GM19035 (cell line): ENCODE results near the gene CAPN12.
"Not testable (repeated sequence)": the region's sequence is repeated elsewhere in the genome, so short reads cannot be mapped to it uniquely, and the experiment has no call there.

Source experiments
- ATAC-seq: cut with Tn5 transposase; IDR thresholded peaks from one replicate; pipeline ENCODE4 v1.9.1; 2021; ENCODE audit not compliant: unreplicated experiment

Gene CAPN12, protein sequence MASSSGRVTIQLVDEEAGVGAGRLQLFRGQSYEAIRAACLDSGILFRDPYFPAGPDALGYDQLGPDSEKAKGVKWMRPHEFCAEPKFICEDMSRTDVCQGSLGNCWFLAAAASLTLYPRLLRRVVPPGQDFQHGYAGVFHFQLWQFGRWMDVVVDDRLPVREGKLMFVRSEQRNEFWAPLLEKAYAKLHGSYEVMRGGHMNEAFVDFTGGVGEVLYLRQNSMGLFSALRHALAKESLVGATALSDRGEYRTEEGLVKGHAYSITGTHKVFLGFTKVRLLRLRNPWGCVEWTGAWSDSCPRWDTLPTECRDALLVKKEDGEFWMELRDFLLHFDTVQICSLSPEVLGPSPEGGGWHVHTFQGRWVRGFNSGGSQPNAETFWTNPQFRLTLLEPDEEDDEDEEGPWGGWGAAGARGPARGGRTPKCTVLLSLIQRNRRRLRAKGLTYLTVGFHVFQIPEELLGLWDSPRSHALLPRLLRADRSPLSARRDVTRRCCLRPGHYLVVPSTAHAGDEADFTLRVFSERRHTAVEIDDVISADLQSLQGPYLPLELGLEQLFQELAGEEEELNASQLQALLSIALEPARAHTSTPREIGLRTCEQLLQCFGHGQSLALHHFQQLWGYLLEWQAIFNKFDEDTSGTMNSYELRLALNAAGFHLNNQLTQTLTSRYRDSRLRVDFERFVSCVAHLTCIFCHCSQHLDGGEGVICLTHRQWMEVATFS

DNA sequence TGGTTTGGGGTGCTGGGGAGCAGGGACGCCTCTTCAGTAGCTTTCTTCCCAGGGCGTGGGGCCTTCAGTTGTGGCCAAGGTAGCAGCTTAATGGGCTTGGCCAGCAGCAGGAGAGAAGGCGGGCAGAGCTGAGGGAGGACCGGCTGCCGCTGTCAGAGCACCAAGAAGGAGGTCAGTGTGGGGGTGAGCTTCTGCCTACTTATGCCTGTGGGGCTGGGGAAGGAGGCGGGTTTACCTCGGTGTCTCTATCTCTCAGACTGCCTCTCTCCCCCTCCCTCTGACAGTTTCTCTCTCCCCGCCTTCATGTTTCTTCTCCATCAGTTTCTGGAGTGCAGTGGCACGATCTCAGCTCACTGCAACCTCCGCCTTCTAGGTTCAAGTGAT lies at the start of gene CAPN12:
TSS of gene CAPN12 (minus strand) at position 177 of the 384 bp plus-strand sequence. CDS start 309 bp downstream, outside the sequence.
- ATAC-seq, result no peak

DNA sequence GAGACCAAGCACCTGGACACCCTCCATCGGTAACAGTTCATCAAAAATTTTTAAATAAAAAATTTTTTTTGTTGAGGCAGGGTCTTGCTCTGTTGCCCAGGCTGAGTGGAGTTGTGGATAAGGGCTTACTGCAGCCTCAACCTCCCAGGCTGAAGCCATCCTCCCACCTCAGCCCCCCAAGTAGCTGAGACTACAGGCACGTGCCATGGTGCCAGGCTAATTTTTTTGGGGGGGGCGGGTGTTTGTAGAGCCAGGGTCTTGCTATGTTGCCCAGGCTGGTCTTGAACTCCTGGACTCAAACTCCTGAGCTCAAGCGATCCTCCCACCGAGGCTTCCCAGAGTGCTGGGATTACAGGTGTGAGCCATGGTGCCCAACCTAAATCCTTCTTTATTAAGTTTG lies 49.4 kb upstream of the CAPN12 start:
- ATAC-seq, result no peak

DNA sequence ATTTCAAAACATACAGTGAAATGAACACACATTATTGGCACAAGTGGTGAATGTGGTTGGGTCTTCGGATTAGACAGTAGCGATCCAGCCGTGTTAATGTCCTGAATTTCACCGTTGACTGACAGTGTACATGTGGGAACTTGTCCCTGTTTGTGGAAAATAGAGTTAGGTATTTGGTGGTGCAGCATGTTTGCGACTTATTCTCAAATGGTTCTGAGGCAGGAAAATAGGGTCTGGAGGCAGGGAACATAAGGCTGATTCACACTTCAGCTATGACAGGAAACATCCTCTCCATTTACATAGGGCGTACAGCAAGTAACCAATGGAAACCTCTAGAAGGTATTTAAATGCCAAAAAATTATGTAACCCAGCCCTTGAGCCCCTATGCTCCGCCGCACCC lies 48.9 kb upstream of the CAPN12 start:
- no peak for ATAC-seq

DNA sequence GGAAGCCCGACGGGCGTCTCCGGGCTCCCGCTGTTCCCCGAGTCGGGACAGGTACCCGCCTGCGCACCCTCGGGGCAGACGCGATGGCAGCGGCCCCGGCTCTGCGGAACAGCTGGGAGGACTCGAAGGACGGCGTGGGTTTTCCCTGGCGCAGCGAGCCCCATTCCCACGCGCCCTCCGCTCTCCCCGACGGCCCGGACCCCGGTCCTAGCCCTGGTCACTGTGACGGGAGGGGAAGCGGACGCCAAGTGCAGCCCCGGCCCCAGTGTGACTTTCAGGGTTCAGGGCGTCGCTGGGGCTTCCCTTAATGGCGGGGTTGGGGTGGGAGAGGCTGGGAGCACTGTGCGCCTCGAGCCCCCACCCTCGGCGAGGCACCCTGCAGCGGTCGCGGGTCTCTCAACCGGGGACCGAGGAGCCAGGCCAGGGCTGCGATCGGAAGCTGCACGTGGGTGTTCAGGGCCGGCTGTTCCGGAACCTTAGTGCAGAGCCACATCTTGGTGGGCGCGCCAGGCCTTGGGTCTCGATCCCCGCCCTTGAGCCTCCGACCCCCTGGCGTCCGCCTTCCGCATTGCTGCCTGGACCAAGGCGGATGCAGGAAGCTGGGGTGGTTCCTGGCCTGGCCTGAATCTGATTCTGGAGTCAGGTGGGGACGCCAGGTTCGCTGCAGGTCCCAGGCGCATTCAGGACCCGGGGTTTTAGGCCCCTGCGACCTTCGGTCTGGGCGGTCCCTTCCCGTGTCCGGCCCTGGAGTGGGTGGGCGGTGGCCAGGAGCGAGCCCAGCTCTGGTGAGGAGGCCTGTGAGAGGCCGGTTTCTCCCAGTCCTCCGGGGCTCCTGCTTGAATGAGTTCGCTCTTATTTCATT lies 48.2 kb upstream of the CAPN12 start:
- no peak for ATAC-seq

DNA sequence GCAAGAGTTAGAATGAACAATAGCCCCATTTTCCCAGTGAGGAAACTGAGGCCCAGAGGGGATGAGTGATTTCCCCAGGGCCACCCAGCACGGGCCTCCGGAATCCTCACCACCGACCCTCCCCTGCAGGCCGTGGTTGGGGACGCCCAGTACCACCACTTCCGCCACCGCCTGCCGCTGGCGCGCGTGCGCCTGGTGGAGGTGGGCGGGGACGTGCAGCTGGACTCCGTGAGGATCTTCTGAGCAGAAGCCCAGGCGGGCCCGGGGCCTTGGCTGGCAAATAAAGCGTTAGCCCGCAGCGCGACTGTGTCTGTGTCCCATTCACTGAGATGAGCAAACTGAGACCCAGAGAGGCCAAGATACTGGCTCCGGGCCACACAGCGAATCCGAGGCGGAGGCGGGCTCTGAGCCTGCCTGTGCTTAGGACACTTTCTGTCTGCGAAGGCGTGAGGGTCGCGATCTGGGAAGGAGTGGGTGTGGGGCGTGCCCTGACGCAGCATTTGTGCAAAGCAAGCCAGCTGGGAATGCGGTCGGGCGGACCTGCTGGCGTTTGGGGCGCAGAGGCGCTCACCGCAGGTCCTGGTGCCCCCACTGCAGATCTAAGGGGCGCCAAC lies 47.3 kb upstream of the CAPN12 start:
- ATAC-seq, result not testable (repeated sequence)

DNA sequence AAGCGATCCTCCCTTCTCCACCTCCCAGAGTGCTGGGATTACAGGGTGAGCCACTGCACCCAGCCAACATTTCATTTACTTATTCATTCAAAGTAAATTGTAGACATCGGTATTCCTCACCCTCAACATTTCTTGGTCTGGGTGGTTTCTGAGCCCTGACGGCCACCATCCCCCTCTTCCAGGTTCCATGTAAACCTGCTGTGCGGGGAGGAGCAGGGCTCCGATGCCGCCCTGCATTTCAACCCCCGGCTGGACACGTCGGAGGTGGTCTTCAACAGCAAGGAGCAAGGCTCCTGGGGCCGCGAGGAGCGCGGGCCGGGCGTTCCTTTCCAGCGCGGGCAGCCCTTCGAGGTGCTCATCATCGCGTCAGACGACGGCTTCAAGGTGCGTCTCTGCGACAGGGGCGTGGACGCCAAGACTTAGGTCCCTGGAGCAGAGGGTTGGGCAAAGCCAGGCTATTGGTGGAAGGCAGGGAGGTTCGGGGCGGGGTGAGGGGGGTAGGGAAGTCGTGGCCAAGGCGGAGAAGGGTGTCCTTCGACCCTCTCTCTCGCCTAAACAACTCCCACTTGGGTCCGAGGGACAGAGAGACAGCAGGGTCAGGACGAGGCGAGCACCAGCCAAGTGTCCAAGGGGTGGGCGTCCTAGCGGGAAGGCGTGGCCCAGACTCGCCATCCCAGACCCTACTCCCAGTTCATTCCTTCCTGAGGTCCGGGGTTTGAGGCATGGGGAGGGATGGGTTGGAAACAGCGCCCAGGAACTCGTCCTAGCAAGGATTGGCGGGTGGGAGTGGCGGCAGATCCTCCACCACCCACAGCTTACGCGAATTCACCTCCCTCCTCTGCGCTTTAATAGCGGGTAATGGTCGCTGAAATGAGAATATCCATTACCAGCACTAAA lies 46.5 kb upstream of the CAPN12 start:
- not testable (repeated sequence) for ATAC-seq

DNA sequence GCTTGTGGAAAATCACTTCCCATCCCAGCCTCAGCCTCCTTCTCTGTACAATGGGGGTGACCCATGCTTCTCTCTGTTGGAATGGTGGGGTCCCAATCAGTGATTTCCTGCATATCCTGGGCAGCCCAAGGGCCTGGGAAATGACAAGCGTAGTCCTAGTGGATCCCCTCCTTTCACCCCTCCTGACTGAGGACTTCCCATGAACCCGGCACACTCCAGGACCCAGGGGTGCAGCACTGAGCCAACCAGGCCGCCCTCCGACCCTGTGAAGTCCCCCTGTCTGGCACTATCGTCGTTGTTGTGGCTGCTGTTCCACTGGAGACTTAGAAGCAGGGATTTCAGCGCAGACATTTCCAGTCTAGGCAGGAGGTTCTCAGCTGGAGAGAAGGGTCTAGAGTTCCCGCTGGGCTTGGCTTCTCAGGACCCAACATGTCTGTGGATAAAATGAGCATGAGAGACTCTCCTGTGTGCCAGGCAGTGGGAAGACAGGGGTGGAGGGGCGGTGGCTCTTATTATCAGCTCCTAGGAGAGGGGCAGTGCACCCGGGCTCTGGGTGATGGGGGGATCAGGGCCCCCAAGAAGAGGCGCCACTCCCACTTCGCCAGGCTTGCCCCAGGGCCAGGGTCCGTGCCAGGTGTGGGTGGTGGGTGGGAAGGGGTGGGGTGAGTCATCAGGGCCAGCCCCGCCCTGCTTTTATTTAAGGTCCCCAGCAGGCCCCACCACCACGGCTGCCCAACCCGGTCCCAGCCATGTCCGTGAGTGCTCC lies 44.4 kb upstream of the CAPN12 start, which contains the start of gene LGALS7B:
TSS of gene LGALS7B (plus strand) at position 723 of the 766 bp plus-strand sequence. CDS start at position 750, 27 bp downstream.
- no peak for ATAC-seq

DNA sequence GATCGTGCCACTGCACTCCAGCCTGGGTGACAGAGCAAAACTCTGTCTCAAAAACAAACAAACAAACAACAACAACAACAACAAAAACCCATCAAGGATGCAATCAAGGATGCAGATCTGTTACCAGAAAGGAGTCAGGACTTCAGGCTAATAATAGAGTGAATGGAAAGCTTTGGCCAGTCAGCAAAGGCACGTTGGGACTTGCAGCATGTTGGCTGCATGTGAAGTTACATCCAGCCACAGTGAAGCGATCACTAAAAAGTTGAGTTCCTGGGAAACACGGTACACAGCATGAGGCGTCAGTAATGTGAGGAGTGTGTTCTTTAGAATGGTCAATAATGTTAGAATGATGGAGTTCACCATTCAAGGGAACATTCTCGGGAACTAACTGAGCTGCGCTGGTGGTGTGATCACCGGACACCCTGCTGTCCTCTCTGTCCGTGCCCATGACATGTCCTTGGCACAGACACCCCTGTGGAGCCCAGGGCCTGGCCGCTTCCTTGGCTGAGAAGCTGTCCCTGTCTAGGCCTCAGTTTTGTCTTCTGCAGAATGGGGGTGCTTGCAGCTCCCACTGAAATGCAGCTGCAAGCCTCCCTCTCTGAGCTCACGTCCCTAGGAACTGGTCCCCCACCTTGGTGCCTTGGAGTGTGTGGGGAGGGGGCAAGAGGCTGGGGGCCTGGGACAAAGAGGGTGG lies 42.4 kb upstream of the CAPN12 start:
- no peak for ATAC-seq

DNA sequence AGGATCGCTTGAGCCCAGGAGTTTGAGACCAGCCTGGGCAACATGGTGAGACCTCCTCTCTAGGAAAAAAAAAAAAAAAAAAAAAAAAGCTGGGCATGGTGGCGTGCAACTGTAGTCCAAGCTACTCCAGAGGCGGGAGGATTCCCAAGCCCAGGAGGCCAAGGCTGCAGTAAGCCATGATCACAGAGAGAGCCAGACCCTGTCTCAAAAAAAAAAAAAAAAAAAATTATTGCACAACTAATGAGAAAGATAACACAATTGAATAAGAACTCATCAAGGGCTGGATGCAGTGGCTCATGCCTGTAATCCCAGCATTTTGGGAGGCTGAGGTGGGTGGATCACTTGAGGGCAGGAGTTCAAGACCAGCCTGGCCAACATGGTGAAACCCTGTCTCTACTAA lies 41.8 kb upstream of the CAPN12 start:
- ATAC-seq, result not testable (repeated sequence)

DNA sequence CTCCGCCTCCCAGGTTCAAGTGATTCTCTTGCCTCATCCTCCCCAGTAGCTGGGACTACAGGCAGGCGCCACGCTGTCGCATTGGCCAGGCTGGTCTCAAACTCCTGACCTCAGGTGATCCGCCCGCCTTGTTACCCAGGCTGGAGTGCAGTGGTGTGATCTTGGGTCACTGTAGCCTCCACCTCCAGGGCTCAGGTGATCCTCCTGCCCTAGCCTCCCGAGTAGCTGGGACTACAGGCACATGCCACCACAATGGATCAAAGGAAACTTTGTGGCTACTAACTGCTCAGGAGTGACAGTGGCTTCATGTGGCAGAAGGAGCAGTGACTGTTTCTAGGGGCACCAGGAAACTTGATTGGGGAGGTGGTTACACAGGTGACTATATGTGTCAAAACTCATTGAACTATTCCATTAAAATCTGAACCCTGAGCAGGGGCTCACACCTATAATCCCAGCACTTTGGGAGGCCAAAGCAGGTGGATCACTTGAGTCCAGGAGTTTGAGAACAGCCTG lies 41.0 kb upstream of the CAPN12 start:
- no peak for ATAC-seq

DNA sequence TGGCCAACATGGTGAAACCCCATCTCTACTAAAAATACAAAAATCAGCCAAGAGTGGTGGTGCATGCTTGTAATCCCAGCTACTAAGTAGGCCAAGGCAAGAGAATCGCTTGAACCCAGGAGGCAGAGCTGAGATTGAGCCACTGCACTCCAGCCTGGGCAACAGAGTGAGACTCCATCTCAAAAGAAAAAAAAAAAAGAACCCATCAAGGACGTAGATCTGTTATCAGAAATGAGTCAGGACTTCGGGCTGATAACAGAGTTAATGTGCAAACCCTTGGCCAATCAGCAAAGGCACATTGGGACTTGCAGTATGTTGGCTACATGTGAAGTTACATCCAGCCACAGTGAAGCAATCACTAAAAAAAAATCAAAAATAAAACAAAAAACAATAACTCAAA lies 40.0 kb upstream of the CAPN12 start:
- ATAC-seq, result no peak

DNA sequence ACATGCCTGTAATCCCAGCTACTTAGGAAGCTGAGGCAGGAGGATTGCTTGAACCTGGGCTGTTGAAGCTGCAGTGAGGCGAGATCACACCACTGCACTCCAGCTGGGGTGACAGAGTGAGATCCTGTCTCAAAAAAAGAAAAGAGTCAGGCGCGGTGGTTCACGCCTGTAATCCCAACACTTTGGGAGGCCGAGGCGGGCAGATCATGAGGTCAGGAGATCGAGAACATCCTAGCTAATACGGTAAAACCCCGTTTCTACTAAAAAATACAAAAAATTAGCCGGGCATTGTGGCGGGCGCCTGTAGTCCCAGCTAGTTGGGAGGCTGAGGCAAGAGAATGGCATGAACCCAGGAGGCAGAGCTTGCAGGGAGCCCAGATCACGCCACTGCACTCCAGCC lies 37.9 kb upstream of the CAPN12 start:
- not testable (repeated sequence) for ATAC-seq

DNA sequence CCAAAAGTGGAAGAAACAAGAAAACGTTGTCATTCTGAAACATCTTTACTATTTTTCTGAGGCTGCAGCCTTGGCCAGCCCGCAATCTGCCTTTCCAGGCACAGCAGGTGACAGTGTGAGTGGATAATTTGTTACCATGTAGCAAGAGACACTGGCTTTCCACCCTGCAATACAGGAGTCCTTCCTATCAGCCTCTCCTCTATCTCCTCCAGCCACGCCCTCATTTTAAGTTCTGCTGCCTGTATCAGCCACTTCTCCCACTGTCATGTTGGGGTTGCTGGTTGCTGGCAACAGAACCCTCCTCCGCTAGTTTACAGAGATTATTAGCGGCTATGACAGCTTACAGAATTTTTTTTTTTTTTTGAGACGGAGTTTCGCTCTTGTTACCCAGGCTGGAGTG lies 36.8 kb upstream of the CAPN12 start:
- no peak for ATAC-seq

DNA sequence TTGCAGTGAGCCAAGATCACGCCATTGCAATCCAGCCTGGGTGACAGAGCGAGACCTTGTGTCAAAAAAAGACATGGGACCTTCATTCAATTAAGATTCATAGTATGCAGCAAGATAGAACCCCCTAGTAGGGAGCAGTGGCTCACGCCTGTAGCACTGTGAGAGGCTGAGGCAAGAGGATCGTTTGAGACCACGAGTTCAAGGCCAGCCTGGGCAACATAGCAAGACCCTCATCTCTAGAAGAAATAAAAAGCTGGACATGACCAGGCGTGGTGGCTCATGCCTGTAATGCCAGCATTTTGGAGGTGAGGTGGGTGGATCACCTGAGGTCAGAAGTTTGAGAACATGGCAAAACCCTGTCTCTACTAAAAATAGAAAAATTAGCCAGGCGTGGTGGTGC lies 36.2 kb upstream of the CAPN12 start:
- no peak for ATAC-seq

DNA sequence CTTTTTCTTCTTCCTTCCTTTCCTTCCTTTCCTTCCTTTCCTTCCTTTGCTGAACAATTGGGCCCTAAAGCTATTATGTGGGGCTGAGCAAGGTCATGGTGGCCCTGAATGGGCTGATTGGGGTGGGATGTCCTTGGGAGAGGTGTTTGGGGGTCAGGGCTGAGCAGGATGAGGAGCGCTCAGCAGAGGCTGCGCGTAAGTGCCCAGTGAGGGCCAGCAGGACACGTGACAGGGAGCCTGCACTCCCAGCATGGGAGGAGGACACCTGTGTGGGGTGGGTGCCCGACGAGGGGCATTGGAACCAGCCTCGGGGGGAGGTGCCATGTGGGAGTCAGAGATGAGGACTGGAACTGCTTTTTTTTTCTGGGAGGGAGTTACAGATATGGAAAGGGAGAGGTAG lies 34.5 kb upstream of the CAPN12 start:
- ATAC-seq, result no peak

DNA sequence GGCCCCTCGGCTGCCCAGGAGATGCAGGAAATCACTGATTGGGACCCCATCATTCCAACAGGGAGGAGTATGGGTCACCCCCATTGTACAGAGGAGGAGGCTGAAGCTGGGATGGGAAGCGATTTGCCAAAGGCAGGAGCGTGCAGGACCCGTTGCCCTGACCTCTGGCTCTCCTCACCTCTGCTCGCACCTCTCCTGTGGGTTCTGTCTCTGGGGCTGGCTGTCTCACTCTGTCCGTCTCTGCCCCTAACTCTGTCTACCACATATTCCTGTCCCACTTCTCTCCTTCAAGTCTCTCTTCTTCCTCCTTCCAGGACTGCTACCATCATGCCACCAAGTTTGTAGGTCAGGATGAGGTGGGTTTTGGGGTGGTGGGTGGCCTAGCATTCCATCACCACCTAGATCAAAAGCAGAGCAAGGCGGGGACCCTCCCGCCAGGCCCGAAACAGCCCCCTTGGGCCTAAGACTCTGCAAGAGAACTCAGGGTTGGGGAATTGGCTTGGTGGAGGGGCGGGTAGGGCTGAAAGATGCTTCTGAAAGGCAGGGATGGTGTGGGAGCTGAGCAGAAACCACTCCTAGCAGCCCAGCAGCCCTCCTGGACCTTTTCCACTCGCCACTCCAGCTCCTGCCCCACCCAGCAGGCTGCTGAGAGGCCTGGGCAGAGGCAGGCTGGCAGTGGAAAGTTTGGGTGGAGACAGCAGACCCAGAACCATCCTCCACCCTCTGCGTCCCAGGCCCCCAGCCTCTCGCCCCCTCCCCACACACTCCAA lies 30.1 kb upstream of the CAPN12 start:
- ATAC-seq, result no peak

DNA sequence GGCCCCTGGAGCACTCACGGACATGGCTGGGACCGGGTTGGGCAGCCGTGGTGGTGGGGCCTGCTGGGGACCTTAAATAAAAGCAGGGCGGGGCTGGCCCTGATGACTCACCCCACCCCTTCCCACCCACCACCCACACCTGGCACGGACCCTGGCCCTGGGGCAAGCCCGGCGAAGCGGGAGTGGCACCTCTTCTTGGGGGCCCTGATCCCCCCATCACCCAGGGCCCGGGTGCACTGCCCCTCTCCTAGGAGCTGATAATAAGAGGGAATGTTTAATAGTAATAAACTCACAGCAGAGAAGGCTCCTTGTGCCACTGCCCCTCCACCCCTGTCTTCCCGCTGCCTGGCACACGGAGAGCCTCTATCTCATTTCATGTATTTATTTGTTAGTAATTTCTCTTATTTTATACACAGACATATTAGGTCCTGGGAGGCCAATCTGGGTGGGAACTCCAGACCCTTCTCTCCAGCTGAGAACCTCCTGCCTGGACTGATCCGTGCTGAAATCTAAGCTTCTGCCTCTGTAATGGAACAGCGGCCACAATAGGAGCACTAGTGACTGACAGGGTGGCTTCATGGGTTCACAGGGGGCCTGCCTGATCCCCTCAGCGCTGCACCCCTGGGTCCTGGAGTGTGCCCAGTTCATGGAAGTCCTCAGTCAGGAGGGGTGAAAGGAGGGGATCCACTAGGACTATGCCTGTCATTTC lies 29.3 kb upstream of the CAPN12 start, which contains the start of gene LGALS7:
TSS of gene LGALS7 (minus strand) at position 49 of the 709 bp plus-strand sequence. CDS start at position 24, 25 bp downstream.
- no peak for ATAC-seq
